GM23248 (cell line): ENCODE results near the gene EVC. TPM values are rescaled to one million over a fixed set of nuclear protein-coding genes. Genes with fewer than 3 reads are reported as not detected.
A peak's percentile ranks its signal among the peaks of the same experiment; 100 is the strongest.

ENCODE experiments used
- DNase-seq: peaks from one replicate; pipeline ENCODE4 v3.0.0-alpha.2; 2015
- H2AFZ ChIP-seq: fragments of 200-600 bp; sonication (generic); 2 replicates; pipeline ENCODE4 v1.6.1; 2016; ENCODE audit warnings: antibody characterized with exemption
- H3F3A ChIP-seq: fragments of 200-600 bp; sonication (generic); 2 replicates; pipeline ENCODE4 v1.6.1; 2016; ENCODE audit warnings: mild to moderate bottlenecking, antibody characterized with exemption, mixed run types; ENCODE audit not compliant: insufficient read depth
- H3K27ac ChIP-seq: fragments of 200-600 bp; sonication (generic); 2 replicates; pipeline ENCODE4 v1.5.1; 2016; ENCODE audit warnings: mild to moderate bottlenecking
- H3K27me3 ChIP-seq: fragments of 200-600 bp; sonication (generic); replicated peaks from 2 replicates; pipeline ENCODE4 v1.6.1; 2016; ENCODE audit warnings: mild to moderate bottlenecking; ENCODE audit not compliant: insufficient read depth
- H3K36me3 ChIP-seq: fragments of 200-600 bp; sonication (generic); 2 replicates; pipeline ENCODE4 v1.6.1; 2016; ENCODE audit warnings: low read depth, mild to moderate bottlenecking
- H3K4me1 ChIP-seq: fragments of 200-600 bp; sonication (generic); 2 replicates; pipeline ENCODE4 v1.6.1; 2016; ENCODE audit warnings: mild to moderate bottlenecking; ENCODE audit not compliant: insufficient read depth
- H3K4me2 ChIP-seq: fragments of 200-600 bp; sonication (generic); one replicate; pipeline ENCODE4 v1.6.1; 2016; ENCODE audit warnings: mild to moderate bottlenecking; ENCODE audit not compliant: unreplicated experiment
- H3K4me3 ChIP-seq: fragments of 200-600 bp; sonication (generic); 2 replicates; pipeline ENCODE4 v1.5.1; 2016; ENCODE audit warnings: mild to moderate bottlenecking
- H3K79me2 ChIP-seq: fragments of 200-600 bp; sonication (generic); 2 replicates; pipeline ENCODE4 v1.6.1; 2016; ENCODE audit warnings: mild to moderate bottlenecking; ENCODE audit not compliant: insufficient read depth
- H3K9ac ChIP-seq: fragments of 200-600 bp; sonication (generic); 2 replicates; pipeline ENCODE4 v1.6.1; 2016; ENCODE audit warnings: mild to moderate bottlenecking
- H3K9me2 ChIP-seq: fragments of 200-600 bp; sonication (generic); 2 replicates; pipeline ENCODE4 v1.6.1; 2016; ENCODE audit warnings: mixed run types, mild to moderate bottlenecking, moderate library complexity; ENCODE audit not compliant: insufficient read depth
- H3K9me3 ChIP-seq: fragments of 200-600 bp; sonication (generic); one replicate; pipeline ENCODE4 v1.6.1; 2017; ENCODE audit warnings: low read depth
- H4K20me1 ChIP-seq: fragments of 200-600 bp; sonication (generic); 2 replicates; pipeline ENCODE4 v1.6.0; 2016; ENCODE audit not compliant: insufficient read depth
- EZH2 ChIP-seq: fragments of 200-600 bp; sonication (generic); IDR thresholded peaks from 2 replicates; pipeline ENCODE4 v1.6.1; 2018; ENCODE audit warnings: antibody characterized with exemption, mild to moderate bottlenecking; ENCODE audit not compliant: insufficient read depth, poor library complexity, severe bottlenecking
- EZH2phosphoT487 ChIP-seq: fragments of 200-600 bp; sonication (generic); IDR thresholded peaks from 2 replicates; pipeline ENCODE4 v1.6.1; 2018; ENCODE audit warnings: antibody characterized with exemption, moderate library complexity, mild to moderate bottlenecking, low read depth; ENCODE audit not compliant: insufficient read depth
- WGBS, 2 experiments: methylation state at CpG; one replicate each; pipeline ENCODE4 v1.1.6; 2015 to 2017; ENCODE audit warnings: low lambda C conversion rate in 2 of 2, low coverage in 1 of 2; ENCODE audit errors: missing lambda C conversion rate in 2 of 2; 5-methylcytosine and 5-hydroxymethylcytosine counted together
- in situ Hi-C: fragments of 300-500 bp; cut with MboI; formaldehyde crosslinking; loops from 2 replicates; pipeline ENCODE4 v1.15.0; 2020
- polyA plus RNA-seq: library from polyadenylated mRNA; unstranded; fragments of >200 nt; fragmentation: Nextera tagmentation; extraction: Ambion mirVana; gene quantifications from 2 replicates; pipeline ENCODE4 v1.2.1, GENCODE V29; 2016
- total RNA-seq: library from RNA; depleted of rRNA; stranded (reverse); fragments of >200 nt; shearing (Covaris generic); gene quantifications from 2 replicates; pipeline ENCODE4 v1.2.3, GENCODE V29; 2014

Gene EVC
- total and polyA plus RNA-seq, 2 experiments from 2014 or later: 4.0 to 56.2 TPM

DNA sequence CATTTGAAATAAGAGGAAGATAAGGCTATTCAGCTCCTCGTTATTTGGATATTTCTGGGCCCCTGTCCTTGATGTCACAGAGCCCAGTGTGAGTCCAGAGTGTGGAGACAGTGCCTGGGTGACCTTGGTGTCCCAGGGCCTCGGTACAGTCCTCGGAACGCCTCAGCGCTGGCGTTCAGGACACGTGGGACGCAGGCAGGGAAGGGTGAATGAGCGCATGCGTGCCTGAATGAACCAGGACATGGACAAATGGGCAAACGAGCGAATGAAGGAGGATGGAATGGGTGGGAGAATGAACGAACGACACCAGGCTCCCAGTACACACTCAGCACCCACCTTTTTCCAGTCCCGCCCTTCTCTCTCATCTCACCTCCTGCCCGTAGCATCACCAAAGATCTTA, 44.2 kb downstream of the EVC start:
- Histone ChIP-seq H4K20me1 (no peaks in the 10 kb centered on the region), H3K36me3 (peaks cover 21% of the 10 kb centered on the region; the same call in 1 of the 2 replicates), H3K9ac (no peak overlapping the region), H3K27ac (no peak overlapping the region), H3K79me2 (peaks cover 9% of the 10 kb centered on the region), H3K9me3 (no peaks in the 10 kb centered on the region), H3K4me1 (peaks cover 44% of the 10 kb centered on the region), H3F3A (peaks cover 36% of the 10 kb centered on the region), H3K9me2 (no peaks in the 10 kb centered on the region), H3K4me2 (no peak overlapping the region), H3K4me3 (no peak overlapping the region), H3K27me3 (no peaks in the 10 kb centered on the region), H2AFZ (no peak overlapping the region)
- WGBS, 2 experiments: 93 to 94% methylated on average over 16 of the region's 16 CpGs
- no peak for DNase-seq
- in situ Hi-C loops: no loop called here
- TF ChIP-seq EZH2phosphoT487 (no peak), EZH2 (no peak)

DNA sequence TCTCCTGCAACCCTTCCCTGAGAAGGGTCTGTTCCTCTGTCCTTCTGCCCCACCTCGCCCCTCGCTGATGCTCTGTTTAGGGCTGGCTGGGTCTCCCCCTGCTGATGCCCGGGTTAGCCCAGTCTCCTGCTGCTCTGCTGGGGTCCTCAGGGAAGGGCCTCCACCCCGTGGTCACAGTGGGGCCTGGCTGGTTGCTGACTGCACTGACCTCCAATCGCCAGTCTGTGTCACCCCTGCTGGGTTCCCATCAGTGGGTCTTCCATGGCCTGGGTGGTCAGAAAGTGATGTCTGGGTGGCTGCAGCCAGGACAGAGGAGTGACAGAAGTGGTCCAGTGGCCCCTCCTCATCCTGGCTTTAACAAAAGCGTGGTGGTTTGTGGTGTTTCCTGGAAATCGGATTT, 44.7 kb downstream of the EVC start:
- no peak for DNase-seq
- Histone ChIP-seq H3K4me1 (peaks cover 42% of the 10 kb centered on the region), H3K36me3 (peaks cover 21% of the 10 kb centered on the region; the same call in 1 of the 2 replicates), H4K20me1 (no peaks in the 10 kb centered on the region), H3K4me3 (no peak overlapping the region), H3K27me3 (no peaks in the 10 kb centered on the region), H3F3A (peaks cover 31% of the 10 kb centered on the region), H3K4me2 (no peak overlapping the region), H3K27ac (no peak overlapping the region), H3K9me3 (no peaks in the 10 kb centered on the region), H2AFZ (no peak overlapping the region), H3K9ac (no peak overlapping the region), H3K79me2 (peaks cover 14% of the 10 kb centered on the region), H3K9me2 (no peaks in the 10 kb centered on the region)
- in situ Hi-C loops: no loop called here
- WGBS, 2 experiments: 83 to 100% methylated on average over 6 to 7 of the region's 7 CpGs
- TF ChIP-seq EZH2phosphoT487 (no peak), EZH2 (no peak)

DNA sequence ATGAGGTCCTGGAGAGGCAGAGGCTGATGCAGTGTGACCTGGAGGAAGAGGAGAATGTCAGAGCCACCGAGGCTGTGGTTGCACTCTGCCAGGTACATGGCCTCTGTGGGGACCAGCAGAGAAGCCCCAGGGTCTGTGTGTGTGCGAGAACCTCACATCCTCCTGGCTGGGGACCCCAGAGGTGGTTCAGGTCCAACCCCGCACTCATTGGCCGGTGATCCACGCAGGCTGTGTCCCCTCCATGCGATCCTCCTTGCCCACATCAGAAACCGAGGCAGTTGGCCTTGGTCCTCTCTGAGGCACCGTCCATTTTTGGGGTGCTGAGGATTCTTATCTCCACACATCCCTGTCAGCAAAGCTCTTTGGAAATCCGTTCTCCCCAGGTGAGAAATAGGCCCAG, 45.3 kb downstream of the EVC start:
- Histone ChIP-seq H3K4me3 (no peak overlapping the region), H4K20me1 (no peaks in the 10 kb centered on the region), H3K27ac (no peak overlapping the region), H3F3A (peaks cover 25% of the 10 kb centered on the region), H3K79me2 (peaks cover 20% of the 10 kb centered on the region), H3K4me1 (peaks cover 36% of the 10 kb centered on the region), H3K9ac (no peak overlapping the region), H3K4me2 (no peak overlapping the region), H3K36me3 (peaks cover 21% of the 10 kb centered on the region; the same call in 1 of the 2 replicates), H3K9me2 (no peaks in the 10 kb centered on the region), H3K27me3 (no peaks in the 10 kb centered on the region), H2AFZ (no peak overlapping the region), H3K9me3 (no peaks in the 10 kb centered on the region)
- in situ Hi-C loops: no loop called here
- DNase-seq: no peak
- WGBS, 2 experiments: 92% methylated on average over 9 of the region's 9 CpGs
- no peak for TF ChIP-seq EZH2
- no peak for TF ChIP-seq EZH2phosphoT487

DNA sequence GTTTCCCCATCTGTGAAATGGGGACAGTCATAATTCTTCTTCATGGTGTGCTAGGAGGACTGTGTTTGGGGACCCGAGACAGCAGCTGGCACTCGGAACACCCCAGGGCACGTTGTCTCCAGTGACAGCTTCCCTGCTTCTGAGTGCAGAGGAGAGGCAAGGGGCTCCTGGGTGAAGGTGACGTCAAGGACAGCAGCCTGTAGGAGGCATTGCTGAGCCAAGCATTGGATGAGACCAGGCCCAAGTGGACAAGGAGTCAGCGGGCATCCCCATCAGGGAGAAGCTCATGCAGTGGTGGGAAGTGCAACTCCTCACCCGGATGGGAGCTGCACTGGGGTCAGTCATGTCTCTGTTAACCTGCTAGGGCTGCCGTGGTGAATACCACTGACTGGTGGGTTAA, 46.1 kb downstream of the EVC start:
- in situ Hi-C loops: no loop called here
- Histone ChIP-seq H3K9ac (no peak overlapping the region), H4K20me1 (no peaks in the 10 kb centered on the region), H3K4me2 (no peak overlapping the region), H3K4me1 (peaks cover 34% of the 10 kb centered on the region), H3K36me3 (peaks cover 21% of the 10 kb centered on the region; the same call in 1 of the 2 replicates), H3K79me2 (peaks cover 20% of the 10 kb centered on the region), H3K27me3 (no peaks in the 10 kb centered on the region), H2AFZ (no peak overlapping the region), H3K27ac (0 out of 2 replicates have a peak overlapping the region, but pooled peaks have one; percentile 77), H3K4me3 (no peak overlapping the region), H3K9me3 (no peaks in the 10 kb centered on the region), H3K9me2 (no peaks in the 10 kb centered on the region), H3F3A (peaks cover 22% of the 10 kb centered on the region)
- TF ChIP-seq EZH2phosphoT487 (no peak), EZH2 (no peak)
- no peak for DNase-seq
- 96 to 100% methylated on average over 7 of the region's 7 CpGs for WGBS, 2 experiments

DNA sequence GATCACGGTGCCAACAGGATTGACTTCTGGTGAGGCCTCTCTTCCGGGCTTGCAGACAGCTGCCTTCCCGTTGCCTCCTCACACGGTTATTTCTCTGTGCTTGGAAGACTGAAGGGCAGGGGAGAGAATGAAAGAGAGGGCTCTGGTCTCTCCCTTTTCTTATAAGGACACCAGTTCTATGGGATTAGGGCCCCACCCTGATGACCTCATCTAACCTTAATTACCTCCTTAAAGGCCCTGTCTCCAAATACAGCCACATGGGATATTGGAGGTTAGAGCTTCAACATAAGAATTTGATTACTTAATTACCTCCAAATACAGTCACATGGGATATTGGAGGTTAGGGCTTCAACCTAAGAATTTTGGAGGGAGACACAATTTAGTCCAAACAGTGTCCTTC, 46.5 kb downstream of the EVC start:
- DNase-seq: no peak
- Histone ChIP-seq H2AFZ (no peak overlapping the region), H3K9me3 (no peaks in the 10 kb centered on the region)

More for the DNA sequence above, 46.5 kb downstream of the EVC start:
- Histone ChIP-seq H3K9ac (no peak overlapping the region), H3K27ac (peak overlapping the region; percentile 77), H3K4me3 (no peak overlapping the region), H3K27me3 (no peaks in the 10 kb centered on the region), H3K4me1 (peaks cover 34% of the 10 kb centered on the region), H3K9me2 (no peaks in the 10 kb centered on the region), H3F3A (peaks cover 22% of the 10 kb centered on the region), H3K36me3 (peaks cover 21% of the 10 kb centered on the region; the same call in 1 of the 2 replicates), H4K20me1 (no peaks in the 10 kb centered on the region), H3K79me2 (peaks cover 20% of the 10 kb centered on the region), H3K4me2 (peak overlapping the region; percentile 29)
- in situ Hi-C loops: no loop called here
- TF ChIP-seq EZH2 (no peak), EZH2phosphoT487 (no peak)
- WGBS, 2 experiments: 97 to 100% methylated on average over 4 of the region's 4 CpGs
